Measurements from ENCODE around the gene ETV2. TPM values are rescaled to one million over a fixed set of nuclear protein-coding genes. Genes with fewer than 3 reads are reported as not detected.
A peak's percentile ranks its signal among the peaks of the same experiment; 100 is the strongest.

Gene ETV2
- total and polyA plus RNA-seq, 7 experiments from 2014 or later: 0.56 to 0.89 (median 0.70) TPM; not detected in 2

- Mint-ChIP-seq H3K27ac (peak overlapping the region in 3 of 9 donors; percentile 48 to 88 (median 74)), H3K27me3 (no peaks in the 10 kb centered on the region), H3K9me3 (peaks cover 0 to 1% (median 0%) of the 10 kb centered on the region in 11 donors), H3K4me1 (peaks cover 0 to 6% (median 2%) of the 10 kb centered on the region in 7 donors), H3K4me3 (no peak overlapping the region), H3K36me3 (peaks cover 0 to 12% (median 0%) of the 10 kb centered on the region in 5 donors)
- ATAC-seq (no peak), DNase-seq (no peak)
- no peak overlapping the region for H3K27ac ChIP-seq (ENCODE audit: low read depth, low read length)
- ChIA-PET POLR2A (interaction anchor here (1.3 kb wide), 1 partner anchor 16 kb away, joined by 4 read pairs; no protein-coding TSS in a partner anchor), CTCF (no interaction called here)
- no peaks in the 10 kb centered on the region for H3K4me1 ChIP-seq (ENCODE audit: control insufficient read depth in 2 of 2, insufficient read depth in 2 of 2, low read length in 2 of 2)
- no peak overlapping the region for H3K4me3 ChIP-seq (ENCODE audit: low read length)
- intact Hi-C loops (cut with micrococcal nuclease): no loop called here
- no peaks in the 10 kb centered on the region for H3K9me3 ChIP-seq (ENCODE audit: control insufficient read depth in 2 of 3, low read length in 3 of 3)
- peaks cover 0 to 30% (median 0%) of the 10 kb centered on the region in 3 experiments for H3K36me3 ChIP-seq (ENCODE audit: control insufficient read depth in 2 of 3, insufficient read depth in 3 of 3, low read length in 3 of 3)
- H3K27me3 ChIP-seq (ENCODE audit: control insufficient read depth in 2 of 2, insufficient read depth in 2 of 2, low read length in 2 of 2): no peaks in the 10 kb centered on the region
Measured at GRCh38 chr19:35621708-35622107, 19.8 kb upstream of the ETV2 start.

GRCh38 chr19:35622750-35623149 is 18.8 kb upstream of the ETV2 start:
- DNase-seq (no peak), ATAC-seq (no peak)
- peaks cover 0 to under 1% of the 10 kb centered on the region in 2 donors for H3K4me1 ChIP-seq (ENCODE audit: control insufficient read depth in 2 of 2, insufficient read depth in 2 of 2, low read length in 2 of 2)
- no peaks in the 10 kb centered on the region for H3K9me3 ChIP-seq (ENCODE audit: control insufficient read depth in 2 of 3, low read length in 3 of 3)
- Mint-ChIP-seq H3K9me3 (peaks cover 0 to 1% (median 0%) of the 10 kb centered on the region in 11 donors), H3K27me3 (no peaks in the 10 kb centered on the region), H3K27ac (peak overlapping the region in 2 of 9 donors; percentile 18 to 19), H3K36me3 (peaks cover 0 to 12% (median 0%) of the 10 kb centered on the region in 5 donors), H3K4me3 (no peak overlapping the region), H3K4me1 (peaks cover 0 to 6% (median 2%) of the 10 kb centered on the region in 7 donors)
- ChIA-PET POLR2A (interaction anchor here (1.3 kb wide), 1 partner anchor 17 kb away, joined by 4 read pairs; no protein-coding TSS in a partner anchor), CTCF (no interaction called here)
- H3K4me3 ChIP-seq (ENCODE audit: low read length): no peak overlapping the region
- no peaks in the 10 kb centered on the region for H3K27me3 ChIP-seq (ENCODE audit: control insufficient read depth in 2 of 2, insufficient read depth in 2 of 2, low read length in 2 of 2)
- intact Hi-C loops (cut with micrococcal nuclease): no loop called here
- H3K27ac ChIP-seq (ENCODE audit: low read depth, low read length): no peak overlapping the region
- H3K36me3 ChIP-seq (ENCODE audit: control insufficient read depth in 2 of 3, insufficient read depth in 3 of 3, low read length in 3 of 3): peaks cover 0 to 20% (median 0%) of the 10 kb centered on the region in 3 experiments

GRCh38 chr19:35623327-35624010 is 18.1 kb upstream of the ETV2 start:
- peak overlapping the region in 4 of 9 donors; percentile 8 to 68 (median 10) for H3K27ac Mint-ChIP-seq
- peaks cover 0 to 1% (median 0%) of the 10 kb centered on the region in 11 donors for H3K9me3 Mint-ChIP-seq
- H3K36me3 ChIP-seq (ENCODE audit: control insufficient read depth in 2 of 3, insufficient read depth in 3 of 3, low read length in 3 of 3): peaks cover 0 to 16% (median 0%) of the 10 kb centered on the region in 3 experiments

GRCh38 chr19:35628264-35628564 is 13.3 kb upstream of the ETV2 start:
- POLR2A ChIA-PET: interaction anchor here (0.9 to 1.2 kb wide), 4 partner anchors 15 to 116 kb away, joined by 3 to 5 read pairs (median 4); partner anchors contain the start of genes PSENEN and U2AF1L4

More at GRCh38 chr19:35623327-35624010, 18.1 kb upstream of the ETV2 start:
- H3K9me3 ChIP-seq (ENCODE audit: control insufficient read depth in 2 of 3, low read length in 3 of 3): no peaks in the 10 kb centered on the region
- no peak for DNase-seq
- H3K4me1 Mint-ChIP-seq: peaks cover 2 to 12% (median 6%) of the 10 kb centered on the region in 7 donors
- peaks cover 0 to 7% of the 10 kb centered on the region in 2 donors for H3K4me1 ChIP-seq (ENCODE audit: control insufficient read depth in 2 of 2, insufficient read depth in 2 of 2, low read length in 2 of 2)
- no peaks in the 10 kb centered on the region for H3K27me3 Mint-ChIP-seq
- ChIA-PET CTCF (no interaction called here), POLR2A (no interaction called here)
- ATAC-seq: no peak
- no peaks in the 10 kb centered on the region for H3K27me3 ChIP-seq (ENCODE audit: control insufficient read depth in 2 of 2, insufficient read depth in 2 of 2, low read length in 2 of 2)
- intact Hi-C loops (cut with micrococcal nuclease): no loop called here
- H3K4me3 ChIP-seq (ENCODE audit: low read length): no peak overlapping the region
- H3K4me3 Mint-ChIP-seq: no peak overlapping the region
- no peak overlapping the region for H3K27ac ChIP-seq (ENCODE audit: low read depth, low read length)
- peaks cover 0 to 12% (median 0%) of the 10 kb centered on the region in 5 donors for H3K36me3 Mint-ChIP-seq

GRCh38 chr19:35628565-35629331 is 12.8 kb upstream of the ETV2 start, which contains the start of gene RBM42:
Gene RBM42 (plus strand): TSS chr19:35629036. CDS start chr19:35629154, 118 bp downstream.
- H3K9me3 ChIP-seq (ENCODE audit: control insufficient read depth in 2 of 3, low read length in 3 of 3): no peaks in the 10 kb centered on the region
- DNase-seq: peak; percentile 87 to 98 (median 97)
- H3K27ac Mint-ChIP-seq: peak within 1 kb of the TSS; percentile 92 to 100 (median 99)
- no peaks in the 10 kb centered on the region for H3K27me3 Mint-ChIP-seq
- H3K4me3 Mint-ChIP-seq: peak within 1 kb of the TSS; percentile 91 to 100 (median 98)
- no peaks in the 10 kb centered on the region for H3K27me3 ChIP-seq (ENCODE audit: control insufficient read depth in 2 of 2, insufficient read depth in 2 of 2, low read length in 2 of 2)
- POLR2A ChIA-PET: interaction anchor here (0.6 to 1.2 kb wide), 6 partner anchors 15 to 272 kb away, joined by 3 to 5 read pairs (median 4); partner anchors contain the start of genes HAUS5, PSENEN and U2AF1L4
- H3K9me3 Mint-ChIP-seq: peaks cover 0 to 3% (median 0%) of the 10 kb centered on the region in 11 donors
- H3K36me3 ChIP-seq (ENCODE audit: control insufficient read depth in 2 of 3, insufficient read depth in 3 of 3, low read length in 3 of 3): peaks cover 15 to 40% (median 22%) of the 10 kb centered on the region in 3 experiments
- CTCF ChIA-PET: no interaction called here
- peak within 1 kb of the TSS; percentile 89 for H3K27ac ChIP-seq (ENCODE audit: low read depth, low read length)
- peak; percentile 100 for ATAC-seq
- intact Hi-C loops (cut with micrococcal nuclease): loop anchor here (1.0 to 5.0 kb wide), 10 partner anchors 15 to 488 kb away; partner anchors contain the start of genes COX6B1 (in 2 of the 2), HAUS5 (in 2 of the 2), TMEM147 (in 2 of the 2) and KMT2B (in 1 of the 2)
- peaks cover 6 to 15% of the 10 kb centered on the region in 2 donors for H3K4me1 ChIP-seq (ENCODE audit: control insufficient read depth in 2 of 2, insufficient read depth in 2 of 2, low read length in 2 of 2)
- peaks cover 12 to 35% (median 25%) of the 10 kb centered on the region in 7 donors for H3K4me1 Mint-ChIP-seq
- peaks cover 14 to 29% (median 18%) of the 10 kb centered on the region in 5 donors for H3K36me3 Mint-ChIP-seq
- peak within 1 kb of the TSS; percentile 89 for H3K4me3 ChIP-seq (ENCODE audit: low read length)

More at GRCh38 chr19:35628264-35628564, 13.3 kb upstream of the ETV2 start:
- peak overlapping the region; percentile 92 to 100 (median 99) for H3K27ac Mint-ChIP-seq
- DNase-seq: no peak
- H3K9me3 ChIP-seq (ENCODE audit: control insufficient read depth in 2 of 3, low read length in 3 of 3): no peaks in the 10 kb centered on the region
- peaks cover 12 to 26% (median 14%) of the 10 kb centered on the region in 5 donors for H3K36me3 Mint-ChIP-seq
- peaks cover 15 to 35% (median 19%) of the 10 kb centered on the region in 3 experiments for H3K36me3 ChIP-seq (ENCODE audit: control insufficient read depth in 2 of 3, insufficient read depth in 3 of 3, low read length in 3 of 3)
- CTCF ChIA-PET: no interaction called here
- intact Hi-C loops (cut with micrococcal nuclease): loop anchor here (1.0 to 5.0 kb wide), 10 partner anchors 15 to 487 kb away; partner anchors contain the start of genes COX6B1 (in 2 of the 2), HAUS5 (in 2 of the 2), TMEM147 (in 2 of the 2) and KMT2B (in 1 of the 2)
- H3K4me3 Mint-ChIP-seq: peak overlapping the region; percentile 91 to 100 (median 98)
- peaks cover 8 to 35% (median 22%) of the 10 kb centered on the region in 7 donors for H3K4me1 Mint-ChIP-seq
- H3K9me3 Mint-ChIP-seq: peaks cover 0 to 3% (median 0%) of the 10 kb centered on the region in 11 donors
- H3K27ac ChIP-seq (ENCODE audit: low read depth, low read length): peak overlapping the region; percentile 89
- no peaks in the 10 kb centered on the region for H3K27me3 Mint-ChIP-seq
- H3K27me3 ChIP-seq (ENCODE audit: control insufficient read depth in 2 of 2, insufficient read depth in 2 of 2, low read length in 2 of 2): no peaks in the 10 kb centered on the region
- peak overlapping the region; percentile 89 for H3K4me3 ChIP-seq (ENCODE audit: low read length)
- ATAC-seq: no peak
- peaks cover 6 to 15% of the 10 kb centered on the region in 2 donors for H3K4me1 ChIP-seq (ENCODE audit: control insufficient read depth in 2 of 2, insufficient read depth in 2 of 2, low read length in 2 of 2)

GRCh38 chr19:35629332-35629633 is 12.3 kb upstream of the ETV2 start:
- Mint-ChIP-seq H3K4me3 (peak overlapping the region; percentile 91 to 100 (median 98)), H3K9me3 (peaks cover 0 to 3% (median 0%) of the 10 kb centered on the region in 11 donors), H3K27me3 (no peaks in the 10 kb centered on the region), H3K4me1 (peaks cover 12 to 35% (median 25%) of the 10 kb centered on the region in 7 donors), H3K27ac (peak overlapping the region; percentile 92 to 100 (median 99)), H3K36me3 (peaks cover 14 to 34% (median 18%) of the 10 kb centered on the region in 5 donors)
- intact Hi-C loops (cut with micrococcal nuclease): loop anchor here (2.0 to 5.0 kb wide), 2 partner anchors 88 to 488 kb away; partner anchors contain the start of gene KMT2B (in 1 of the 2)
- Histone ChIP-seq H3K27ac (ENCODE audit: low read depth, low read length) (peak overlapping the region; percentile 89), H3K36me3 (ENCODE audit: control insufficient read depth in 2 of 3, insufficient read depth in 3 of 3, low read length in 3 of 3) (peaks cover 15 to 46% (median 22%) of the 10 kb centered on the region in 3 experiments), H3K4me1 (ENCODE audit: control insufficient read depth in 2 of 2, insufficient read depth in 2 of 2, low read length in 2 of 2) (peaks cover 6 to 15% of the 10 kb centered on the region in 2 donors), H3K27me3 (ENCODE audit: control insufficient read depth in 2 of 2, insufficient read depth in 2 of 2, low read length in 2 of 2) (no peaks in the 10 kb centered on the region), H3K4me3 (ENCODE audit: low read length) (peak overlapping the region; percentile 89), H3K9me3 (ENCODE audit: control insufficient read depth in 2 of 3, low read length in 3 of 3) (no peaks in the 10 kb centered on the region)
- POLR2A ChIA-PET: interaction anchor here (0.6 to 1.7 kb wide), 6 partner anchors 9 to 272 kb away, joined by 3 to 7 read pairs (median 4); partner anchors contain the start of gene HAUS5
- CTCF ChIA-PET: no interaction called here
- DNase-seq (no peak), ATAC-seq (no peak)
